ENCODE data around the gene FAM209B. TPM values are rescaled to one million over a fixed set of nuclear protein-coding genes. Genes with fewer than 3 reads are reported as not detected.

FAM209B gene
- total and polyA plus RNA-seq, 2 experiments from 2014 or later, result not detected

GRCh38 chr20:56513161-56514150 is 19.6 kb upstream of the FAM209B start:
- no peaks in the 10 kb centered on the region for H3K9me3 ChIP-seq (ENCODE audit: low read depth)
- no peak overlapping the region for H3K4me3 ChIP-seq
- H3K9ac ChIP-seq, result no peak overlapping the region
- TF ChIP-seq EZH2 (IDR thresholded peaks at IDR 0.05; ENCODE audit: insufficient read depth, poor library complexity, severe bottlenecking) (no peak), EZH2phosphoT487 (IDR thresholded peaks at IDR 0.05; ENCODE audit: insufficient read depth, low read depth) (no peak)
- no peaks in the 10 kb centered on the region for H3K9me2 ChIP-seq (ENCODE audit: insufficient read depth)
- peaks cover 12% of the 10 kb centered on the region for H3K36me3 ChIP-seq (ENCODE audit: low read depth)
- DNase-seq, result no peak
- H3K27me3 ChIP-seq (replicated peaks; ENCODE audit: insufficient read depth), result no peaks in the 10 kb centered on the region
- peaks cover 30% of the 10 kb centered on the region for H3K79me2 ChIP-seq (ENCODE audit: insufficient read depth)
- H4K20me1 ChIP-seq (ENCODE audit: insufficient read depth), result no peaks in the 10 kb centered on the region
- H3K4me1 ChIP-seq (ENCODE audit: insufficient read depth), result no peaks in the 10 kb centered on the region
- no peak overlapping the region for H3K4me2 ChIP-seq (ENCODE audit: unreplicated experiment)
- no peaks in the 10 kb centered on the region for H3F3A ChIP-seq (ENCODE audit: insufficient read depth)
- 88 to 89% methylated on average over 21 to 22 of the region's 22 CpGs for WGBS, 2 experiments (ENCODE audit: low coverage in 1 of 2, low lambda C conversion rate in 2 of 2, missing lambda C conversion rate in 2 of 2)
- no peak overlapping the region for H2AFZ ChIP-seq
- H3K27ac ChIP-seq, result no peak overlapping the region
- in situ Hi-C loops (cut with MboI), result no loop called here

GRCh38 chr20:56516631-56517030 is 16.4 kb upstream of the FAM209B start:
- DNase-seq, result no peak
- Histone ChIP-seq H3K4me2 (ENCODE audit: unreplicated experiment) (no peak overlapping the region), H3K4me1 (ENCODE audit: insufficient read depth) (no peaks in the 10 kb centered on the region), H4K20me1 (ENCODE audit: insufficient read depth) (no peaks in the 10 kb centered on the region), H3K36me3 (ENCODE audit: low read depth) (peaks cover 41% of the 10 kb centered on the region), H3F3A (ENCODE audit: insufficient read depth) (no peaks in the 10 kb centered on the region), H3K79me2 (ENCODE audit: insufficient read depth) (0 out of 2 replicates have a peak, but pooled peaks cover under 1% of the 10 kb centered on the region), H3K9me3 (ENCODE audit: low read depth) (no peaks in the 10 kb centered on the region), H3K27me3 (replicated peaks; ENCODE audit: insufficient read depth) (no peaks in the 10 kb centered on the region), H3K27ac (no peak overlapping the region), H2AFZ (no peak overlapping the region), H3K9ac (no peak overlapping the region), H3K4me3 (no peak overlapping the region), H3K9me2 (ENCODE audit: insufficient read depth) (no peaks in the 10 kb centered on the region)
- in situ Hi-C loops (cut with MboI), result no loop called here
- 83 to 88% methylated on average over 5 of the region's 5 CpGs for WGBS, 2 experiments (ENCODE audit: low coverage in 1 of 2, low lambda C conversion rate in 2 of 2, missing lambda C conversion rate in 2 of 2)
- TF ChIP-seq EZH2 (IDR thresholded peaks at IDR 0.05; ENCODE audit: insufficient read depth, poor library complexity, severe bottlenecking), result no peak
- TF ChIP-seq EZH2phosphoT487 (IDR thresholded peaks at IDR 0.05; ENCODE audit: insufficient read depth, low read depth), result no peak

GRCh38 chr20:56517211-56517610 is 15.8 kb upstream of the FAM209B start:
- Histone ChIP-seq H3K4me2 (ENCODE audit: unreplicated experiment) (no peak overlapping the region), H3K9ac (no peak overlapping the region), H3K4me3 (no peak overlapping the region), H3K9me3 (ENCODE audit: low read depth) (no peaks in the 10 kb centered on the region), H3K79me2 (ENCODE audit: insufficient read depth) (no peaks in the 10 kb centered on the region), H4K20me1 (ENCODE audit: insufficient read depth) (no peaks in the 10 kb centered on the region), H3K36me3 (ENCODE audit: low read depth) (peaks cover 41% of the 10 kb centered on the region), H2AFZ (no peak overlapping the region), H3F3A (ENCODE audit: insufficient read depth) (no peaks in the 10 kb centered on the region), H3K9me2 (ENCODE audit: insufficient read depth) (no peaks in the 10 kb centered on the region), H3K4me1 (ENCODE audit: insufficient read depth) (no peaks in the 10 kb centered on the region), H3K27ac (no peak overlapping the region), H3K27me3 (replicated peaks; ENCODE audit: insufficient read depth) (no peaks in the 10 kb centered on the region)
- DNase-seq, result no peak
- in situ Hi-C loops (cut with MboI), result no loop called here
- WGBS, 2 experiments (ENCODE audit: low coverage in 1 of 2, low lambda C conversion rate in 2 of 2, missing lambda C conversion rate in 2 of 2), result 99% methylated on average over 7 of the region's 7 CpGs
- no peak for TF ChIP-seq EZH2phosphoT487 (IDR thresholded peaks at IDR 0.05; ENCODE audit: insufficient read depth, low read depth)
- no peak for TF ChIP-seq EZH2 (IDR thresholded peaks at IDR 0.05; ENCODE audit: insufficient read depth, poor library complexity, severe bottlenecking)

GRCh38 chr20:56517641-56518040 is 15.4 kb upstream of the FAM209B start:
- no peaks in the 10 kb centered on the region for H3K79me2 ChIP-seq (ENCODE audit: insufficient read depth)
- WGBS, 2 experiments (ENCODE audit: low coverage in 1 of 2, low lambda C conversion rate in 2 of 2, missing lambda C conversion rate in 2 of 2), result 91 to 95% methylated on average over 8 of the region's 8 CpGs
- DNase-seq, result no peak
- H3K27ac ChIP-seq, result no peak overlapping the region
- H3K4me2 ChIP-seq (ENCODE audit: unreplicated experiment), result no peak overlapping the region
- no peaks in the 10 kb centered on the region for H3K27me3 ChIP-seq (replicated peaks; ENCODE audit: insufficient read depth)
- H3K4me3 ChIP-seq, result no peak overlapping the region
- no peaks in the 10 kb centered on the region for H4K20me1 ChIP-seq (ENCODE audit: insufficient read depth)
- no peaks in the 10 kb centered on the region for H3K4me1 ChIP-seq (ENCODE audit: insufficient read depth)
- no peaks in the 10 kb centered on the region for H3K9me2 ChIP-seq (ENCODE audit: insufficient read depth)
- no peak for TF ChIP-seq EZH2 (IDR thresholded peaks at IDR 0.05; ENCODE audit: insufficient read depth, poor library complexity, severe bottlenecking)
- no peak for TF ChIP-seq EZH2phosphoT487 (IDR thresholded peaks at IDR 0.05; ENCODE audit: insufficient read depth, low read depth)
- H3K36me3 ChIP-seq (ENCODE audit: low read depth), result peaks cover 41% of the 10 kb centered on the region
- H3F3A ChIP-seq (ENCODE audit: insufficient read depth), result no peaks in the 10 kb centered on the region
- no peak overlapping the region for H3K9ac ChIP-seq
- no peaks in the 10 kb centered on the region for H3K9me3 ChIP-seq (ENCODE audit: low read depth)
- no peak overlapping the region for H2AFZ ChIP-seq
- in situ Hi-C loops (cut with MboI), result no loop called here
